GM19099 (cell line): ENCODE results near the gene RBBP8NL.

ENCODE experiments used
- POLR2A ChIP-seq: IDR thresholded peaks from 3 replicates; pipeline ENCODE4 v1.6.1; 2011; ENCODE audit warnings: low read depth; ENCODE audit not compliant: insufficient read length; ENCODE audit errors: extremely low read depth

The RBBP8NL gene

DNA sequence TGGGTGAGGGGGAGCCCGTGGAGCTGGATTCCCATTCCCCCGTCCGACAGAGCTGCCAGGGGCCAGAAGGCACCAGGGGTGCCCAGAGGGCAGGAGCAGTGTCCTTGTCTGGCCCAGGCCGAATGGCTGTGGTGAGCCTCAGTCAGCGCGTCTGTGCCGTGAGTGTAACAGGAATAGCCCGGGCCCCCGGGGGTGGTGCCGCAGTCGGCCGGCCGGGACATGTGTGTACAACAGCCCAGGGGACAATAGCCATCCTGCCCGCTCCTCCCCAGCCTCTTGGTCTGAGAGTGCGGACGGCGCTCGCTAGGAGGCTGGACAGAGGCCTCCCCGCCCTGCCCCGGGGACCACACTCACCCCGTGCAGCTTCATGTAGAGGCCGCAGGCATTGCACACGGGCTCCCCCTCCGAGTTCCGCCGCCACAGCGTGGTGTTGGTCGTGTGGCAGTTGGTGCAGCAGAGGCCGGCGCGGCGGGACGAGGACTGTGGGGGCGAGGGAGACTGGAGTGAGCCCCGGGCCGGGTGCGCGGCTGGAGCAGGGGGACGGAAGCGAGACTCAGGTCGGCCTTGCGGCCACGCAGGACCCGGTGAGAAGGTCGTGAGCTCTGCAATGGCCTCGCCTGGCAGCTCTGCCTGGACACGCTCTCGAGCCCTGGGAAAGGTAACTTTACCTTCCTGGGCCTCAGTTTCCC, 38.9 kb upstream of the RBBP8NL start:
- TF ChIP-seq POLR2A, result no peak

DNA sequence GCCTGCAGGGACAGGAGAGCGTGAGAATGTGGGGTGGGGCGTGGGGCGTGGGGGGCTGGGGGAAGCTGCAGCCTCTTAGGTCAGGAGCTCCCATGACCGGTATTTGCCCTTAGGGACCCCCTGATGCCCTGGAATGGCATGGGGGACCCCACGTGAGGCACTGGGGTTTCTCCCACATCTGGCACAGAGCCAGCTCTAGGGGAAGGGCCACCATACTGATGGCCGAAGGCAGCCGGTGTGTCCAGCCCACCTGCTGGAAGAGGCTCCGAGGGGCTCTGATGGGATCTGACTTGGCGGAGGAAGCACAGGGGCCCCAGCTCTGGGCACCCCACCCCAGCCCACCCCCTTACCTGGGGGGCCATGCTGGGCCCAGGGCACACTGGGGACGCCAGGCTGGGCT, 37.7 kb upstream of the RBBP8NL start:
- TF ChIP-seq POLR2A, result no peak

DNA sequence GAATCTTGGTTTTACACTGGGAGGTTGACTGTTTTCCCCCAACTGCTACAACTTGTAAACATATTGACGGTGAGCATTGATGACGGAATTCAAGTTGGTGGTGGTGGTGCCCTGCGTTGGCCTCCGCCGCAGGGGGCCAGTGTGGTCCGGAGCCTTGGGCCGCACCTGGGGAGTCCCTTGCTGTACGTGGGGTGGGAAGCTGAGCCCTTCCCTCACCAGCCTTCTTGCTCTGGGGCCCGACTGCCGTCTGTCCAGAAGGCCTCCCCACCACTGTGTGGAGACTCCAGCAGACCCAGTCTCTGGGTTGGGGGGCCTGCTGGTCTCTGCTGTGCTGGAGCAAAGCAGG, 37.1 kb upstream of the RBBP8NL start:
- no peak for TF ChIP-seq POLR2A

DNA sequence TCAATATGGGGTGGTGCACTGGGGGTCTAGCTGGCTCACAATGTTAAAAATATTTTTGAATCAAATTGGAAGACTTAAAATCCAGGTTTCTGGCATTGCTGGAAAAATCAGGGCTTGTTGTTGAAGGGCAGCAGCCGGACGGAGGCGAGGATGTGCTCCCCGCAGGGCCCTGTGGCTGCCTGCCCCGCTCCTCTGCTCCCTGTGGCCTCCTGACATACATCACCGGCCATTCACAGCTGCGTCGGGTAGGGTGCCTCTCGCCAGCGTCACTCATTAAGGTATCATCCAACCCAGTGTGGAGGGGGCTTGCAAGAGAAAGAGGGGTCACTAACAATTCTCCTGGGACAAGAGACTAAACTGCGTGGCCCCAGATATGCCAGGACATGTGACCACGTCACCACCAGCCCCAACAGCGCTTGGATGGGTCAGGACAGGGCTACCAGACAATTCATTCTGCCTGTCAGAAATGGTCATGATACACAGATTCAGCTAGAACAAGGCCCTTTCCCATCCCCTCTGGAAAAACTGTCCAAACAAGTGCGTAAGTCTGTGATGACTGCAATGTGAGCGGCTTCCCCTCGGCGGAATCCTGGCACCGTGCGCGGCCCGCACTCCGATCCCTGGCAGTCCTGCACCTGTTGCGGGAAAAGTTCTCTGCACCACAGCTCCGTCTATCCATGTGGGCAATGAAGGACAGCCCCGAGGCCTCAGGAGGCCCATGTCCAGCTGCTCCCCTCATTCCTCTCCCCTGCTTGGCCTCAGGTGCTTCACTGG, 36.5 kb upstream of the RBBP8NL start:
- TF ChIP-seq POLR2A, result no peak

DNA sequence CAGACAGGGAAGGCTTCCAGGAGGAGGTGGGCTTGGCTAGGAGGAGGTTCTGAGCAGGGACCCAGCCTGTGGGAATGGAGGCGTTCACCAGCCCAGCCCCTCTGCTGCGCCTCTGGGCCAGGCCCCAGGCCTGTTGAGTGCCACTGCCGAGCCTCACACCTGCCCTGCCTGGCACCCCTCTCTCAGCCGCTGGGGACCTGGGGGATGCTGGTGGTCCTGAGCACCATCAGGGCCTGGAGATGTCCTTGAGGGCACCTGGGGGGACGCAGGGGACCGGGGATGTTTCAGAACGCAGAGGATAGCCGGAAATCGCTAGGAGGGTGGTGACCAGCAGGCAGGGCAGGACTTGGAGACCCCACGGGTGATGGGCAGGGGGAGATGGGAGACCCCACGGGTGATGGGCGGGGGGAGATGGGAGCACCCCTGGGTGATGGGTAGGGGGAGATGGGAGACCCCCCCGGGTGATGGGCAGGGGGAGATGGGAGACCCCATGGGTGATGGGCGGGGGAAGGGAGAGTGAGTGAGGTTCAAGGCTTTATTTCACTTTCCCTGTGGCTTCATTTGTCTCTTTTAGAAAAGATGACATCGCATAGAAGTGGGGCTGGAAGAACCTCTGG, 35.7 kb upstream of the RBBP8NL start:
- TF ChIP-seq POLR2A, result no peak

DNA sequence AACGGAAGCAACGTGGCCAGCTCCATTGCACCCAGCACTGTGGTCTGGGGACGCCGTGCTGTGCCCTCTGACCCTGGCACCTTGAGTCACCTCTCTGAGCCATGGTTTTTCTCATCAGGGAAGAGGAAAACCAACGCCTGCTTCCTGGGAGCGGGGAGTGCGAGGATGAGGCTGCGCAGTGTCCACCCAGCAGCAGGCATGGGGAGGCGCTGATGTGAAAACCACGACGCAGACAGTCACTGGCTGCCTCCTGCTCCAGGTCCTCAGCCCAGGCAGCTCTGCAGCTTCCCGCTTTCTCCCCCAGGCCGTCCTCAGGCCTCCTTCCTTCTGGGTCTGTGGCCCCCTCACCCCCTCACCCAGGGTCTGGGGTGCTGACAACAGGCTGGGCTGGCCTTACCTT, 34.5 kb upstream of the RBBP8NL start:
- TF ChIP-seq POLR2A, result no peak

DNA sequence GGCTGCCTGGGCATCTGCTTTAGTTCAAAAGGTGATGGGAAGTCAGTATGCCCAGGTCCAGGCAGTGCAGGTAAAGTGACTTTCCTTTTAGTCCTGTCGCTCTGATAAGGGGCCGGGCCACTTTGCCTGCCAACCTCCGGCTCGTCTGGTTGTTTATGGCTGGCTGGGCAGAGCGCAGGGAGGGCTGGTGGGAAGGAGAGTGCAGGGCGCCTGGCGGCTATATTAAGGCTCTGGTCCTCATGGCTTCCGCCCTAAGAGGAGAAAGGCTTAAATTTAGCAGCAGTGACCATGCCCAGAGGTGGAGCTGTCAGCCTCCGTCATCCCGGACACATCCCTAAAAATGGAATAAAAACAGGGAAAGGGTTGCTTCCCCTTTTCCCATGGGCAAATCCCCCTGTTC, 33.8 kb upstream of the RBBP8NL start:
- no peak for TF ChIP-seq POLR2A

DNA sequence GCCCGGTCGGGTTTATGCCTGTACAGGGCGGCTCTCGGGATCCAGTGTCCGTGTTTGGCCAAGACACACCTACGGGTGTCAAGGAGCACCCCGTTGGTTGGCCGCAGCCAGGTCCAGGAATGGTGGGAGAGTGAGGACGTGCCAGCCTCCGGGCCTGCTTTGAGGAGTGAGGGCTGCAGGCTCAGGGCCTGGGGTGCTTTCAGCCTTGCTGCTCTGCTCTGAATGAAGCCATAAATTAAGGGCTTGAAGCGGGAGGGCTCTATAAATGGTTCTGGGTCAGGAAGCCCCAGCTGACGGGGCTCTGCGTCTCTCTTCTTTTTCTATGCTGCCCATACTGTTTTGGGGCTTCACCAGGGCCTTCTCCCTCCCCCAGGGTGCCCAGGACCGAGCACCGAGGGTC, 33.3 kb upstream of the RBBP8NL start:
- TF ChIP-seq POLR2A, result no peak

DNA sequence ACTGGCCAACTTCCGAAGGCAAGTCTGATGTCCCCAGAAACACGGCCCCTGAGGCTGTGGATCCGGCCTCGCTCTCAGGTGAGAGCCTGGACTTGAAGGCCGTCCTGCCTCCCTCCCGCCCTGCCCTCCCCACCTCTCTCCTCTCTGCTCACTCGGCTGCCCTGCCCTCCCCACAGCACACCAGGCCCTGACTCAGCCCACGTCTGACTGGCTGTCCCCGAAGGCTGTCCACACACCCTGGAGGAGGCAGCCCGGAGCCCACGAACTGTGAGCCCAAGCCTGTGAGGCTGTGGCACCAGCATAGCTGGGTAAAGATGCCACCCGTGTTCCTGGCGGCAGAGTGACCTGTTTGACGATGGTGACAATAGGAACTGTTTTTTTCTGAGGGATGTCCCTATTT, 32.1 kb upstream of the RBBP8NL start:
- no peak for TF ChIP-seq POLR2A

DNA sequence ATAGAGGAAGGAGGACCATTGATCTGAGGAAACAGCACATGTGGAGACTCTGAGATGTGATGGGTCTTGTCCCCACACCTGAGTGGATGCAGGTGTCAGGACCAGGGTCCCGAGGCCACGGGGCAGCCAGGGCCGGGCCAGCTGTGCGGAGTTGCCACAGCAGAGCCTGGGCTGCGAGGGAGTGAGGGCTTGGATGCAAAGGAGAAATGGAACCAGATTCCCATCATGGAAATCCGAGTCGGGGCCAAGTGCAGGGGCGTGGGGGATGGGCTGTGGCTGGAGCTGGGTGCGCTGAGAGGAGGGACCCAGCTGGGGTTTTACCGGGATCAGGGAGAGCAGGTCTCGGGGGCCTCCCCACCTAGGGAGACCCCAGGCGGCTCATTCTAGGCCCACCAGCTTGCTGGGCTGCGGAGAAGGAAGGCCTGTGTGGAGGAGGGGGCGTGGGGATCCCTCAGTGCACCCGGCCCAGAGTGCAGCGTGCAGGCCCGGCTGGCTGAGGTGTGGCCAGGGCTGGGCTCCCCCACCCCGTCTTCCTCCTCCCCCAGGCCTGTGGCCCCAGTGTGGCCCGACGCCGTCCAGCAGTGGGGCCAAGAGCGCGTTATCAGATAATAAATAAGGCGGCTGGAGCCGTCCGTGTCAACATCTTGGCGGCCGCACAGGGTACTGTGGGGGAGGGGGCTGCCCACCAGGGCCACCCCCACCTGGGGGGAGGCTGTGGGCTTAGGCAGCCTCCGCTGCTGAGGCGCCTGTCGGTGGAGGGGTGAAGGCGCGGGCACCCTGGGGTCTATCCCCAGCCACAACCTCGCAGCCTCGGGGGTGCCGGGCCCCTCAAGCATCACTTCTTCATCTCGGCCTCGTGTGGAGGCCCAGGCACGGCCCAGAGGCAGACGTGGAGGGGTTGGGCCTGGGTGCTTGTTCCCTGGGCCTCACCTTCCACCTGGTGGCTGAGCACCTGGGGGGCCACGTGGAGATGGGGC, 31.2 kb upstream of the RBBP8NL start:
- TF ChIP-seq POLR2A, result no peak

DNA sequence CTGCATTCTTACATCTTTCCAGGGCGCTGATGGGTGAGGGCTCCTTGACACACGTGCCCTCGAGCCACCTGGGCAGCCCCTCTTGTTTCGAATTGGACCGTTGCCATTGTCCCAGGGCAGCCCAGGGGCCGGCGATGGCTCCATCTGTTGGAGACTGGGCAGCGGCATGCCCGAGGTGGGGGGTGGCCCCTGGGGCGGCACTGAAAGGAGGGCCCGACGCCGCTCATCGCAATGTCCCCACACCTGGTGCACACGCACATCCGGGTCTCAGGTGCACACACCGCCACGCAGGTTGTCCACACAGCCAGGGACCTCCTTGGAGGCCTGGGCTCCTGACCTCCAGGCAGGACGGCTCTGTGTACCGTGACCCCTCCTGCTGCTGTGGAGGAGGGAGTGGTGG, 30.5 kb upstream of the RBBP8NL start:
- TF ChIP-seq POLR2A, result no peak

DNA sequence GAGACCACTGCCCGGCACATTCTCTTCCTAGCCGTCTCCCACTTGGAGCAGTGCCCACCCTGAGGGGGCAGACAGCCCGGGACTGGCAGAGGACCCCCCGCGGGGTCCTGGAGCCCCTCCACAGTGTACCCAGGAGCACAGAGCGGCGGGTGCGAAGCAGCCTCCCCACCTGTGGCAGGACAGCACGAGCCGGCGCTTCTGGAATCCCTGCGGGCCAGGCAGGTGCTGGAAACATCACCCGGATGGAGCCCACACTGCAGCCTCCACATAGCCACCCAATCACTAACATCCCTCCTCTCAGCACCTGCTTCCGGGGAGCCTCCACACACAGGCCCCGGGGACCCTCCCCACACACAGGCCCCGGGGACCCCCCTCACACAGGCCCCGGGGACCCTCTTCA, 29.8 kb upstream of the RBBP8NL start:
- TF ChIP-seq POLR2A, result no peak

DNA sequence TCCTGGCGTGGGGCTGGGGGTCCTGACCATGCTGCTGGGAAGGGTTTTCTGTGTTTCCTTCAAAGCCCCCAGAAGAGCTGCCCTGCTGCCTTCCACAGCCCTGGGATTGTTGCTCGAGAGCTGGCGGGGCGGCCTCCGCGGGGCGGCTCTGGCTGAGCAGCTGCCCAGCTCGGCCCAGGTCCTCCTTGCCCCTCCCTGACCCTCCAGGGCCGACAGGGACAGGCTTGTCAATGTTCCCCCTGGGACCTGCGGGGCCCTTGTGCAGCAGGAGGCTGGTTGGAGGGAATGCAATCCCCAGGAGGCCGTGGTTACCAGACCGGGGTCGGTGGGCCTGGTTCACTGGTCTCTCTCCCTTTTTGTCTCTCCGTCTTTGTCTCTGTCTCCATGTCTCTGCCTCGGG, 28.6 kb upstream of the RBBP8NL start:
- no peak for TF ChIP-seq POLR2A

DNA sequence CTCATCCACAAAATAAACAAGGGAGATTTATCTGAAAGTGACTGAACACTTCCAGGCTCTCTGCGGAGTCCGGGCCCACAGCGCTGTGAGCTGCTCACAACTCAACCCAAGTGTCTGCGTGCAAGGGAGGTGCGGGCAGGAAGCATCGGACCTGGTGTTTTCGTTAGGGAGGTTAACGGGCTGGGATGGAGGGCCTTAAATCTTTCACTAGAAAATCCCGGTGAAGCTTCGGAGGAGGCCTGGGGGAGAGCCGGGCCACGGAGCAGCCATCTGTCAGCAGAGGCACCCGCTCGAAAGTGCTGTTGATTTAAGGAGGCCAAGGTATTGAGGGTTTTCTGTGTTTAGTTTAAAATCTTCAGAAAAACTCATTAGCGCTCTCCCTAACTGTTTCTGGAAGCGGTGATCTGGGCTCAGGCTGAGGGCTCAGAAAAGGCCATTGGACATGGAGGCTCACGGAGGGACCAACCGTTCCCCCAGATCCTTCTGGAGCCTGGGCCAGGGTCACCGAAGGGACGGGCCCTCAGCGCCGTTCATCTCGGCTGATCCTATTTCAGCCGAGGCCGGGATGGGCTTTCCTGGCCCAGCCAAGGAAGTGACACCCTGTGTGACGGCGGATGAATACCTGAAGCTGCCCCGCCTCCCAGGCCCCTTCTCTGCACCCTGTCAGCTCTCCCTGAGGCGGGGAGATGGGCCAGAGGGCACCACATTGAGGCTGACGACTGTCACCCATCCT, 27.7 kb upstream of the RBBP8NL start:
- no peak for TF ChIP-seq POLR2A

DNA sequence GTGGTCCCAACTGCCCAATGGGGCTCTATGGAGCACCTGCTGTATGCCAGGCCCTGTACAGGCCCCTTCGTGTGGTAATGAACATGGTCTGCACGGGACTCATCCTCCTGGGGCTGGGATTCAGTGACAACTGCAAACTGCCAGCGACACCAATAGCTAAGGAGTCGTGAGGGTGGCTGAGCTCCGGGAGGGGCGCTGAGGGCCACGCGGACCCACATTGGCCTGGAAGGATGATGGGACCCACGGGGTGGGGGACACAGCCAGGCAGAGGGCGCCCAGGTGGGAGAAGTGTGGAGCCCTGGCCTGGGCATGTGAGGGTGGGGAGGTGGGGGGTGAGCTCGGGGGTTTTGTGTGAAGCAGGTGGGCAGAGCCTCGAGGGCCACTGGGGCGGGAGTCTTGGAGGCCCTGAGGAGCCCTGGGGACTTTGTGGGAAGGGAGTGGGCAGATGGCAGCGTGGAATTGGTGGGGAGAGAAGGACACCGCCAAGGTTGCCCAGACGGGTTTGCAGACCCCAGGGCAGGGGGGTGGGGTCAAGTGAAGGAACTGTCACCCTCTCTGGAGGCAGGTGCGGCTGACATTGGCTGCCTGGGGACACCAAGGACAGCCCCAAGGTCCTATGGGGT, 26.0 kb upstream of the RBBP8NL start:
- no peak for TF ChIP-seq POLR2A
